ENCODE measurements around the gene DPY19L2.
"Not testable (repeated sequence)": the region's sequence is repeated elsewhere in the genome, so short reads cannot be mapped to it uniquely, and the experiment has no call there.

DPY19L2 gene

DNA sequence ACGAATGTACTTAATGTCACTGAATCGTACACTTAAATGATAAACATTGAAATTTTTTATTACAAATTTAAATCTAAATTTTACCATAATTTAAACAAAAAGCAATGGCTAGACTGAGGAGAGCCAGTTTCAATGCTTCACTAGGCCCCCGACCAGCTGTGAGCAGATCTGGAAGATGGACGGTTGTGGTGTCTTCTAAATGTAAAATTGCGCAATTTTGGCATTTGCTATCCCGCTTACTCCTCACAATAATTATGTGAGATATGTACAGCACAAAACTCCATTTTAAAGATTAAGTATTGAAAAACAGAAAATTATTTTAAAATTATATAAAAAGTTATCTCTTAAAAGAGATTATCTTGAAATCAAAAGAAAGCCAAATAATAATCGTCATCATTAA lies 5.3 kb downstream of the DPY19L2 start:
- DNase-seq: not testable (repeated sequence)

GRCh38 chr12:63658501-63658900 lies 9.8 kb downstream of the DPY19L2 start:
- not testable (repeated sequence) for DNase-seq

GRCh38 chr12:63656407-63656806 lies 11.9 kb downstream of the DPY19L2 start:
- DNase-seq: not testable (repeated sequence)

GRCh38 chr12:63655543-63656257 lies 12.6 kb downstream of the DPY19L2 start:
- not testable (repeated sequence) for DNase-seq

DNA sequence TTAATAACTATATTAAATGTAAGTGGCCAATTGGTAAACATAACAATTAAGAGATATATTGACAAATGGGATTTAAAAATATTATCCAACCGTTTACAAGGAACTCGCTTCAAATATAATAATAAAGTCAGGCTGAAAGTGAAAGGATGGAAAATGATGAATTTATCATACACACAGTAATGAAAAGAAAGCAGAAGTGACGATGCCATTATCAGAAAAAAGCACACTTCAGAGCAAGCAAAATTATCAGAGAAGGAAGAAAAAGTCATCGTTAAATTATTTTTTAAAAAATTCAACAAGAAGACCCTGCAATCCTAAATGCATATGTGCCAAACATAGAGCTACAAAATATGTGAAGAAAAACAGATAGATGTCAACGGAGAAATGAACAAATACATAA lies 13.8 kb downstream of the DPY19L2 start:
- DNase-seq: not testable (repeated sequence)

- DNase-seq: not testable (repeated sequence)
Observed at GRCh38 chr12:63649517-63649916, 18.8 kb downstream of the DPY19L2 start.

DNA sequence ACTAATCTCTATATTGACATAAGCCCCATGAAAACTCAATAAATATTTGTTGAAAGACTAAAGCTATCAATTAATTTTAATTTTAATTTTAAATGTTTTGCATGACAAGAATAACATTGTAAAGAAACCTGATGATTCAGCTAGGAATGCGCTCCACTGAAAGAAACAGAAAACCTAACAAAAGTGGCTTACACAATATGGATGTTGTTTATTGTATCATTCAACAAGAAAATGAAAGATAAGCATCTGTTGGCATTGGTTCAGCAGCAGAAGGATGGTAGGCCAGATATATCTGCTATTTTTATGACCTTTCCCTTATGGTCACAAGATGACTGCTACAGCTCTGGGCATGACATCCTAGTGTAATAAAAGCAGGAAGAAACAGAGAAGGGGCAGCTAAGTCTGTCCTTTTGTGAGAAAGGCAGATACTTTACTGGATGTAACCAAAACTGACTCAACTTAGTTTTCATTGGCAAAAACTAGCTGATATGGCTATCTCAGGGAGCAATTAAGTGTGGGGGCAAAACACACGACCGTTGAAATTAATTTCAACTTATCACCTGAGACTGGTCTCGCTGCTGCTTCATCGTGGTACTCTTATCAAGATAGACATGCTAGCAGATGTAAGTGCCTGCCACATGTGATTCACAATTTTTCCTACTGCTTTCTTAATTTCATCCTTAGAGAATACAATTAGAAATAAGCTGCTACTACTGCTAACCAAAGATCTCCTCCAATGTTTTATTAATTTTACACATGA lies 24.7 kb downstream of the DPY19L2 start:
- DNase-seq: not testable (repeated sequence)

DNA sequence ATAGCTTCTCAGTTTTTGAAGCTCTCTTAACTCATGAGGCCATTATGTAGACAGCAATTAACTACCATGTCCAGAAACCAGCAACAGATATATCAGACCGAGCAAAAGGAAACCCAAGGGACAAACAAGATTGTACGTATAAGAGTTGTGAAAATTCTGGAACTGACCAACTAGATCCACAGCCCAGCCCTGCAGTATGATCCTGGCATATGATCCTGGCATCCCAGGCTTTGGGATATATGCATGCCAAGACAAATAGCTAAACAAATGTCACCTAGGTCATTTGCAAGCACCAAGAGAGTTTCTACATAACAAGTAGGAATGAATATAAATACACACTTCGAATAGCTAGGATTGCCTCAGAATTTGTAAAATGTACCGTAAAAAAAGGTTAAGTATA lies 44.0 kb downstream of the DPY19L2 start:
- not testable (repeated sequence) for DNase-seq

- DNase-seq: not testable (repeated sequence)
Observed at GRCh38 chr12:63615544-63615943, 52.7 kb downstream of the DPY19L2 start.

DNA sequence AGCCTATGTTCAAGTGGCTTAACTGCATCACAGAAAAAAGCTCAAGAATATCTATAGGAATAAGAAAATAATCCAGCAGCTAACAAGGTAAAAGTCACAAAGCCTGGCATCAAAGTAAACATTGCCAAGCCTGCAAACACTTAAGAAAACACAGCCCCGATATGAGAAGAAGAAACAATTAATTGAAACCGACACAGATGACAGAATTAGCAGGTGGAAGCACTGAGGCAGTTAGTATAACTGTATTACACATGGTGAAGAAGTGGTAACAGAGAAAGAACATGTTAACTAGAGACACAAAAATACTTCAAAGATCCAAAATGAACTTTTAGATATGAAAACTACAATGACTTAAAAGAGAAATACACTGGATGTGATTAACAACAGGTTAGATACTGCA lies 57.0 kb downstream of the DPY19L2 start:
- DNase-seq: not testable (repeated sequence)

GRCh38 chr12:63609281-63609680 lies 59.0 kb downstream of the DPY19L2 start:
- not testable (repeated sequence) for DNase-seq

DNA sequence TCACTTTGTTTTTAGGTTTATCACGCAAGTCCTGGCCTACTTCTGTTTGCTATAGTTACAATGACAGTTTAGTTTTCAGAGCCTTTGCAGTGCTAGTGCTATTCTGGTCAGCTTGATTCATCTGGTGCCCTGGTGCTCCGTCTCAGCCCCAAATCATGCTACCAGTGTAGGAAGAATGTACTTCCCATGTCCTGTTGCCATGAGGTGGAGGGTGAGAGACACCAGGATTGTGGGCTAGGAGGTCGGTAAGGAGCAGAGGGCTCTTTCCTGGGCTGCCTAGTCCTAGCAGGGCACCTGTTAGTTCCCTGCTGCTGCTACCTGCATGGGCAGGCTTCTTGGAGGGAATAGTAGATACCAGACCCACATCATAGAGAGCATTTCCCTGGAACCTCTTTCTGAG lies 63.3 kb downstream of the DPY19L2 start:
- not testable (repeated sequence) for DNase-seq

DNA sequence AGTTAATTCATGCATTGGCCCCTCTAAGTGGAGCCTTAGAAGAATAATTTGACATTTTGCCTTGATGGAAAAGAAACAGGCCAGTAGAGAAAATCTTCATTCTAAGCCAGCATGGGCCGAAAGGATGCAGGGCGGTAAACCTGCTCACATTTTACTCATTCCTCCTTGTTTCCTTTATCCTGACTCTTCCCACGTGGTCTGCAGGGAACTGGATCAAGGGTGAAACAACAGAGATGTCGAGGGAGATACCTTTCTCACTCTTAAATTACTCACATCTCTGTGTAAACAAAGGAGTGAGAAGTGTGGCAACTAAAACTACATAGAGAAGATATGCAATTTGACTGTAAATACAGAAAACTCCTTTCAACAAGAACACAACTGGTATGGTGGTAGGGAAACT lies 73.5 kb downstream of the DPY19L2 start:
- not testable (repeated sequence) for DNase-seq

DNA sequence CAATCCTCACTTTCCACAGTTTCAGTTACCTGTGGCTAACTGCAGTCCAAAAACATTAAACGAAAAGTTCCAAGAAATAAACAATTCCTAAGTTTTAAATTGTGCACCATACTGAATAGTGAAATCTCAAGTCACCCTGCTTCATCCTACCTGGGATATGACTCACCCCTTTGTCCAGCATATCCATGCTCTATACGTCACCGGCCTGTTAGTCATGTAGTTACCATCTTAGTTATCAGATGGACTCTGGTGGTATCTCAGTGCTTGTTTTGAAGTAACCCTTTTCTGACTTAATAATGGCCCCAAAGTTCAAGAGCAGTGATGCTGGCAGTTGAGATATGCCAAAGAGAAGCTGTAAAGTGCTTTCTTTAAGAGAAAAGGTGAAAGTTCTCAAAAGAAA lies 83.9 kb downstream of the DPY19L2 start:
- not testable (repeated sequence) for DNase-seq

DNA sequence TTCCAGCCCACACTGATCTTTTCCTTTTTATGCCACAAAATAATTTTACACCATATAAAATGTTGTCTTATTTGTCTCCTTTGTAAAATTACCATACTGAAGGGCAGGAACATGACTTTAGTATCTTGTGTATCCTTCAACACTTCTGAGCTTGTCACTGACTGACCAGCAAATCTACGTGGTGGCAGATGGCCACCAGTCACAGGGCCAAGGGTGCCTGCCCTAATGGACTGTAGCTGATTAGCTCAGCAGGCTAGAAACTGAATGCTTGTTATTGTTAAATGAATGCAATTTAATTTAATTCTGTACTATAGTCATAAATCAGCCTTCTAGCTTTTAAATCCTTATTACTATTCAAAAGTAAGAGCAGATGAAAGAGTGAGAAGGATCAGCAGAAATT lies 85.0 kb downstream of the DPY19L2 start:
- DNase-seq: not testable (repeated sequence)

GRCh38 chr12:63577631-63578030 lies 90.7 kb downstream of the DPY19L2 start:
- DNase-seq: not testable (repeated sequence)

- not testable (repeated sequence) for DNase-seq
Observed at GRCh38 chr12:63572038-63572437, 96.3 kb downstream of the DPY19L2 start.

DNA sequence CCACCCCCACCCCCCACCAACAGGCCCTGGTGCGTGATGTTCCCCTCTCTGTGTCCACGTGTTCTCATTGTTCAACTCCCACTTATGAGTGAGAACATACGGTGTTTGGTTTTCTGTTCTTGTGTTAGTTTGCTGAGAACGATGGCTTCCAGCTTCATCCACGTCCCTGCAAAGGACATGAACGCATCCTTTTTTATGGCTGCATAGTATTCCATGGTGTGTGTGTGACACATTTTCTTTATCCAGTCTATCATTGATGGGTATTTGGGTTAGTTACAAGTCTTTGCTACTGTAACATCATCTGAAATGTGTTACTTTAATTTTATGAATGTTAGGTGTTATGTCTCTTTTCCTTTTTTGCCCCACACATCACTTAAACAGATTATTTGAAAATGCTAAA lies 109.8 kb downstream of the DPY19L2 start:
- not testable (repeated sequence) for DNase-seq

DNA sequence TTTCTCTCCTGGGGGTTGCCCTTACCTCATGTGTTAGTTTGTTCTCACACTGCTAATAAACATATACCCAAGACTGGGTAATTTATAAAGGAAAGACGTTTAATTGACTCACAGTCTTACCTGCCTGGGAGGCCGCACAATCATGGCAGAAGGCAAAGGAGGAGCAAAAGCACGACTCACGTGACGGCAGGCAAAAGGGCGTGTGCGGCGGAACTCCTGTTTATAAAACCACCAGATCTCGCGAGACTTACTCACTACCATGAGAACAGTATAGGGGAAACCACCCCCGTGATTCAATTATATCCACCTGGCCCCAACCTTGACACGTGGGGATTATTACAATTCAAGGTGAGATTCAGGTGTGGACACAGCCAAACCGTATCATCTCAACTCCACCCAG lies 116.9 kb downstream of the DPY19L2 start:
- DNase-seq: not testable (repeated sequence)

DNA sequence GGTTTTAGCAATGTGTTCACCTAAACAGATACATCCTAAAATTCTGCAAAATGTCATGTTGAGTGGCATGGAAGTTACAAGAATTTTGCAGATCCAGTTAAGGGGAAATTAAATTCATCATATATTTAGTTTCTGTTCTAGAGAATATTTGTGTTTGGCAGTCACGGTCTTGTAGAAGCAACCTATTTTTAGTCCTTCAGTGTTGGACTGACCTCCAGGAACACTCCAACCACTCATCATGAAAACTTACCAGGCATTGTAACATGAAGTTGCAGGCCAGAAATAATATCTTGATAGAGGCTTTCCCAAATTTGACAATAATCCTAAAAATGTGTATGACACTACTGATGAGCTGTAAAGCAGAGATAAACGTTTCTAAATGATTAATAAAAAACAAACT lies 119.3 kb downstream of the DPY19L2 start:
- not testable (repeated sequence) for DNase-seq

- not testable (repeated sequence) for DNase-seq
Observed at GRCh38 chr12:63545298-63545916, 122.9 kb downstream of the DPY19L2 start.

GRCh38 chr12:63538656-63539055 lies 129.6 kb downstream of the DPY19L2 start:
- DNase-seq: not testable (repeated sequence)
